Measurements from ENCODE around the gene XPNPEP2.

DNA sequence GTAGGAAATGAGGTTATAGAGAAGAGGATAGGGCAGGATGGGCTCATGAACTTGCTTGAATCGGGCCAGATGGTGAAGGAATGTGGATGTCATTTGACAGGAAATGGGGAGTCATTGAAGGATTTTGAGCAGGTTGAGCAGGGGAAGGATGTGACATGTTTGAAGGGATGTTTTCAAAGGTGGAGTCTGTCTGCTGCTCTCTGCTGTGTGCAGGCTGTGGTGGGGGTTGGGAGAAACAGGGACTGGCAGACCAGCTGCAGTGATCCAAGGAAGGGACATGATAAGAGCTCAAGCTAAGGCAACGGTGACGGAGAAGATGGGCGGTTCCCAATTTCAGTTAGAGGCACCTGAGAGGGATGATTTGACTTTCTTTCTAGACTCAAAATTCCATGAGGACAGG is 14.0 kb upstream of the XPNPEP2 start:
- TF ChIP-seq, protein P1, sequence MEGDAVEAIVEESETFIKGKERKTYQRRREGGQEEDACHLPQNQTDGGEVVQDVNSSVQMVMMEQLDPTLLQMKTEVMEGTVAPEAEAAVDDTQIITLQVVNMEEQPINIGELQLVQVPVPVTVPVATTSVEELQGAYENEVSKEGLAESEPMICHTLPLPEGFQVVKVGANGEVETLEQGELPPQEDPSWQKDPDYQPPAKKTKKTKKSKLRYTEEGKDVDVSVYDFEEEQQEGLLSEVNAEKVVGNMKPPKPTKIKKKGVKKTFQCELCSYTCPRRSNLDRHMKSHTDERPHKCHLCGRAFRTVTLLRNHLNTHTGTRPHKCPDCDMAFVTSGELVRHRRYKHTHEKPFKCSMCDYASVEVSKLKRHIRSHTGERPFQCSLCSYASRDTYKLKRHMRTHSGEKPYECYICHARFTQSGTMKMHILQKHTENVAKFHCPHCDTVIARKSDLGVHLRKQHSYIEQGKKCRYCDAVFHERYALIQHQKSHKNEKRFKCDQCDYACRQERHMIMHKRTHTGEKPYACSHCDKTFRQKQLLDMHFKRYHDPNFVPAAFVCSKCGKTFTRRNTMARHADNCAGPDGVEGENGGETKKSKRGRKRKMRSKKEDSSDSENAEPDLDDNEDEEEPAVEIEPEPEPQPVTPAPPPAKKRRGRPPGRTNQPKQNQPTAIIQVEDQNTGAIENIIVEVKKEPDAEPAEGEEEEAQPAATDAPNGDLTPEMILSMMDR (IDR thresholded peaks at IDR 0.05; ENCODE audit: low read depth, low read length, poor library complexity, severe bottlenecking), result no peak
- TF ChIP-seq EZH2phosphoT487 (IDR thresholded peaks at IDR 0.05; ENCODE audit: borderline replicate concordance, low read length), result no peak
